NOMO-1 (cell line): ENCODE measurements around the gene SLC19A1.

ENCODE experiments used
- DNase-seq, 2 experiments: peaks; one replicate each; lab custom pipeline; 2025; ENCODE audit not compliant: unreplicated experiment in 2 of 2; lab: John Stamatoyannopoulos, UW

The SLC19A1 gene

GRCh38 chr21:45559216-45560105 lies 17.2 kb upstream of the SLC19A1 start:
- no peak for DNase-seq

DNA sequence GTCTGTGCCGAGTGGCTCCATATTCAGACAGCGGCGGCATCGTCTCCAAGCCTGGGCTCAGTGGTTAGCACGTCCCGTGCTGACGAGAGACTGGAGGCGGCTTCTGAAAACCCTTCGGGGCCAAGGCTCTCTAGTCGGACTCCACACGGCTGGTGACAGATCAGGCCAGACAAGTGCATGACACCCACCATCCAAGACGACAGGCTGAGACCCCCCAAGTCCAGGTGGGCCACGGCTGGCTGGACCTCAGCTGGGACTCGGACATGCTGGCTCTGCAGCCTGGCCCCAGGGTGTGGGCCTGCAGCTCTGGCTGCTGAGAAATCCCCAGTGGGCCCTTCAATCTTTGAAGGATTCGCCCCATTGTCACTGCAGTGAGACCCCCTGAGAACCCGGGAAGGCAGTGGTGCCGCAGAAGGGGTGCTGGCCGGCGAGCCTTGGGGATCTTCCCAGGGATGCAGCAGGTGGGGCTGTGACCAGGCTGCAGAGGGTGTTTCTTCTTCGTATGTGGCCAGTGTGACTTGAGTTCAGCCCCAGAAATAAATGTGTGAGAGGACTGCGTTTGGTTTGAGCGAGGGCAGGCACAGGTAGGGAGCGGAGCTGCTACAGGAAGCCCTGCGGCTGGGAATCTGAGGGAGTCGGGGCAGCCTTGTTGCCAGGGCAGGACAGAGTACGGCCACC lies 15.9 kb upstream of the SLC19A1 start:
- DNase-seq: no peak

DNA sequence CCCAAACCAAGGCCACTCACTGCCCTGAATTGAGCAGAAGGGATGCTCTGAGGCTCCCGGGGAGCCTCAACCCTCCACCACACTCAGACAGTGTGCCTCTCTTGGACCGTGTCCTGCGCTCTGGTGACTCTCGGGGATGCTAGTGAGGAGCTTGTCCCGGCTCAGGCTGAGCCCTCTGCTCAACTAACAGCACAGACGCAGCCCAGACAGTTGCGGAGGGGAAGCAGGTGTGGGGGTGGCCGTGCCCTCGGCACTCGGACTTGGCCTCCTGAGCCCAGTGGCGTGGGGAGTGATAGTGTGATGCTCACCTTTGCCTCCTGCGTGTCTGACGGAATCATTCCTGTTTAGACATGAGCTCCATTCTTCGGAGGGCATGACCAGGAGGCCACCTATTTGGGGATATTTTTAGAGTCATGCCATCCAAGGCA lies 15.4 kb upstream of the SLC19A1 start:
- no peak for DNase-seq

GRCh38 chr21:45556645-45557615 lies 14.7 kb upstream of the SLC19A1 start:
- DNase-seq: no peak

DNA sequence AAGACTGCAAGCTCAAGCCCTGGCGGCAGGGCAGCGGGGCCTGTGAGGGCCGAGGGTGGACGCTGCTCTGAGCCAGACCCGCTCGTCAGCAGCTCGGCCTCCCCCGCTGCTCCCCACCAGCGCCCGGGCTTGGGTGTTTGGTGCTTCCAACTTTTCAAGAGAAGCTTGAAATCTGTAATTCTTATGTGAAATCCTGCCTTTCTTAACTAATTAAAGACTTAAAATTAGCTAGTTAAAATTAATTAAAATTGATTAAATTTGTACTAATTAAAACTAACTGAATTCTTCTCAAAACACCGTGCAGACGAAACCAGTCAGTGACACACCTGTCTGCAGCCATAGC lies 14.0 kb upstream of the SLC19A1 start:
- DNase-seq: no peak

GRCh38 chr21:45555557-45556301 lies 13.5 kb upstream of the SLC19A1 start:
- peak; percentile 43 to 73 for DNase-seq

- no peak for DNase-seq
Measured at GRCh38 chr21:45555251-45555556, 13.0 kb upstream of the SLC19A1 start.

DNA sequence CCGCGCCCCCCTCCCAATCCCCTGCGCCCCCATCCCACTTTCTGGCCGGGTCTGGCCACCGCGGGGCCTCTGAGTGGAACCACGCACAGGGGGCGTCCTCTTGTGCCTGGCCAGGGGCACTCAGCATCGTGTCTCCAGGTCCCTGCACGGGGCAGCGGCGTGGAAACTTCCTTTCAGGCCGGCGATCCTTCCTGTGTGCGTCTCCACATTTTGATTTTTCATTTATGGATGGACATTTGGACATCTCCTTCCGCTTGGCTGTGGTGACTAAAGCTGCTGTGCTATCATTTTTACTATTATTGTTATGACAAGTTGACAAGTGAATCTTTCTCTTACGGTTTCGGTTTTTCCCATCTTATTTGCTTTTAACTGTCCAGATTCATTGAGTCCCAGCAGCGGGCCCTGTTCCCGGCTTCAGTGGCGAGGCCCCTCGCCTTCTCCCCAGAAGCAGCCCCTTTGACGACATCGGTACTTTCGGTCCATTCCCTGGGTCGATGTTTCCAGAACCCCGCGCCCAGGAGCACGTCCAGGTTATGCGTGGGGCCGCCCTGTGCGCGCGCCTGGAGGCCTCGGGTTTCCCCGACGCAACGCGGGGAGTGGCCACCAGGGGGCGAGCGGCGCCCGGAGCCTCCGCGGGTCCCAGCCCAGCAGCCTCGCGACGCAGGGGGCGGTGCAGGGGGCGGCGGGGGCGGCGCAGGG lies 12.4 kb upstream of the SLC19A1 start:
- DNase-seq: peak; percentile 58 to 68

DNA sequence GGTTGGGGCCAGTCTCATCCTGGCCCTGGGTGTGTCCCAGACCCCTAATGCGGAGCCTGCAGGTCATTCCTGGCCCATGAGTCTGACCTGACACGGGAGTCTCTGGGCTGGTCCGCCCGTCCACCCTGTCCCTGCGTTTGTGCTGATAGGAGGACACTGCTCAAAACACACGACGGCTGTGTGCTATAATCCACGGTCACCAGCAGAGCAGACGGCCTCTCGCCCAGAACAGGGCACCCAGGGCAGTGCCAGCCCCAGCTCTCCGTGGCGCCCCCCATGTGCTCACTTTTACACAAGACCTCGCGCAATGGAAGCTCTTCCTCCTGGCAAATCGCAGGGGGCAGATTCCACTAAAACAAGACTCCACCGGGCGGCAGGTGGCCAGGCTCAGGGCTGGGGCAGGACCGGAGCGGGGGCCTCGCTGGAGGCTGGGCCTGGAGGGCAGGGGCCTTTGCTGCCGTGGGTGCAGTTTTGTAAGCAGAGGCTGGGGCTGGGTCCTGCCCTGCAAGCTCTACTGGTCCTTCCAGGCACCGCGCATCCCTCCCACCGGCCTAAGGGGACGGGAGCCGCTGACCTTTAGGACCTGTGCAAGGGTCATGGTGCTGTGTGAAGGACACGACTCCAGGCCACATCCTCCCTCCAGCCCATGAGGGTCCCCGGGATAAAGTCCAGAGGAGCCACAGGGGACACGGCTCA lies 10.6 kb upstream of the SLC19A1 start:
- no peak for DNase-seq

DNA sequence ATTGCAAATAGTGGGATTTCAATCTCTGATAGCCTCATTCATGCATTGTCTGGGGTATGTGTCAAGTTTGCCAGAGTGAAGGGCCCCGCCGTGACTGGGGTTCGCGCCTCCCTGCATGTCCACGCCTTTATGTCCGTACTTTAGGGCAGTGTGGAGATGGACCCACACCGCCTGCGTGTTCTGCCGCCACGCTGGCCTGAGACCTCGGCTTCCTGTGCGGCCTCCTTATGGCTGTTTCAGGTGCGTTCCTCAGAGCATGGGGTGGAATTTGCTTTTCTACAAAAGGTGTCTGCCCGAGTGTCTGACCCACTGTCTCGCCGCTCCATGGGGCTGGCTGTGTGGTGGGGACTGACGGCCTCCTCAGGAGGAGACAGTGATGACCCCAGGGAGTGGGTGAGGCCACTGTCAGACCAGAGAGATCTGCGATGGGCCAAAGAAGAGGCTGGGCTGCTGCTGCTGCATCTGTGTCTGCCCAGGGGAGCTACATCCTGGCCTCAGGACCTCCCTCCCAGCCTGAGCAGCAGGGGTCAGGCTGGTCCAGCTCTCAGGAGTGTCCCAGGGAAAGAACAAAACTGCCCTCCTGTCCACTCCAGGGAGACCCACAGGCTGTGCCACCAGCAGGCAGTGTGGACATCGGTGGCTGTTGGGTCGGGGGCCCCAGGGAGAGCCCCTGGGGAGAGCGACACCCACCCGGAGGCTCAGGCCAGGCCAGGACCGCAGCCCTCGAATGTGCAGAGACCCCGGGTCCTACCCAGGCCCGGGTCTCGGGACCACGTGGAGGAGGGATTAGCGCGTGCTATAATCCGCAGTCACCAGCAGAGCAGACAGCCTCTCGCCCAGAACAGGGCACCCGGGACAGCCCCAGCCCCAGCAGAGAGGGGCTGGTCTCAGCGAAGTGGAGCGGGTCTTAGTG lies 9.8 kb upstream of the SLC19A1 start:
- no peak for DNase-seq

- DNase-seq: peak; percentile 22 to 62
Measured at GRCh38 chr21:45551316-45551715, 9.1 kb upstream of the SLC19A1 start.

GRCh38 chr21:45550522-45551210 lies 8.4 kb upstream of the SLC19A1 start:
- DNase-seq: peak; percentile 90 to 93

DNA sequence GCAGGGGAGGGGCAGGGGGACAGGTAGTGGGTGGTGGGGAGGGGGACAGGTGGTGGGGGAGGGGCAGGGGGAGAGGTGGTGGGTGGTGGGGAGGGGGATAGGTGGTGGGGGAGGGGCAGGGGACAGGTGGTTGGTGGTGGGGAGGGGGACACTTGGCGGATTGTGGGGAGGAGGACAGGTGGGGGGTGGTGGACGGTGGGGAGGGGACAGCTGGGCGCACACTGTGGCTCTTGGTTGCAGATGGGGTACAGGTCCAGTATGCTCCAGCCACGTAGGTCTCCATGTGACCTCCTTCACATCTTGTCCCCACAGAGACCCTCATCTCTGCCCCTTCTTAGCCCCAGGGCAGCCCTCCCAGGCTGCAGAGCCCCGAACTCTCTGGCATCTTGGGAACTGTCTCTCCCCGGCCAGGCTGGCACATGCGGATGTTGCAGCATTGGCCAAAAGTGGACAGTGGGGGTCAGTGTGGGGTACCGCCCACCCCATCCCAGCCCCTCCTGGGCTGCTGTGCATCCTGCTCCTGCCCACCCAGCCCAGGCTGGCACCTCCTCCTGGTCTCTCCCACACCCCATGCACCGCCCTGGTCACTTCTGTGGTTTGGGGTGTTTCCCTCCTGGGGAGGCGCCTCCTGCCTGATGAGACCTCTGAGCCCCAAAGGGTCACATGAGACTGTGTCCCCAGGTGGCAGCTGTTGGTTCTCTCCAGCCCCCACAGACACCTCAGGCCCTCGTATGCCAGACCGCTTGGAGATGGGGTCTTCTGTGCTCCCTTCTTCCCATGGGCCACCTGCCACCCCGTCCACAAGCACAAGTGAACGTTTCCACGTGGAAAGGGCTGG lies 7.6 kb upstream of the SLC19A1 start:
- no peak for DNase-seq

GRCh38 chr21:45548711-45549491 lies 6.7 kb upstream of the SLC19A1 start:
- DNase-seq: no peak

- DNase-seq: no peak
Measured at GRCh38 chr21:45547545-45547900, 5.3 kb upstream of the SLC19A1 start.
